ENCODE results near the gene TSPEAR. TPM values are rescaled to one million over a fixed set of nuclear protein-coding genes. Genes with fewer than 3 reads are reported as not detected.

TSPEAR gene
- polyA plus RNA-seq, 1 experiment = not detected

GRCh38 chr21:44456915-44457736, 254.2 kb downstream of the TSPEAR start:
- Histone ChIP-seq H3K4me3 (ENCODE audit: low read depth, low read length) (no peak overlapping the region), H3K36me3 (ENCODE audit: control insufficient read depth, insufficient read depth, low read length) (no peaks in the 10 kb centered on the region), H3K27me3 (ENCODE audit: control insufficient read depth, insufficient read depth, low read length) (no peaks in the 10 kb centered on the region)
- TF ChIP-seq CTCF (IDR thresholded peaks at IDR 0.05; ENCODE audit: insufficient read depth, low read depth, low read length) = no peak
- DNase-seq (ENCODE audit: low read depth) = no peak
- ChIA-PET POLR2A (no interaction called here), CTCF (interaction anchor here (1.3 kb wide), 1 partner anchor 23 kb away, joined by 5 read pairs; no protein-coding TSS in a partner anchor)

GRCh38 chr21:44456214-44456914, 255.0 kb downstream of the TSPEAR start:
- Histone ChIP-seq H3K27me3 (ENCODE audit: control insufficient read depth, insufficient read depth, low read length) (no peaks in the 10 kb centered on the region), H3K4me3 (ENCODE audit: low read depth, low read length) (peak overlapping the region; percentile 57), H3K36me3 (ENCODE audit: control insufficient read depth, insufficient read depth, low read length) (no peaks in the 10 kb centered on the region)
- CTCF ChIA-PET = interaction anchor here (0.9 to 1.3 kb wide), 2 partner anchors 7 to 24 kb away, joined by 3 to 5 read pairs; no protein-coding TSS in a partner anchor
- POLR2A ChIA-PET = no interaction called here
- no peak for TF ChIP-seq CTCF (IDR thresholded peaks at IDR 0.05; ENCODE audit: insufficient read depth, low read depth, low read length)
- no peak for DNase-seq (ENCODE audit: low read depth)

- Histone ChIP-seq H3K27me3 (ENCODE audit: control insufficient read depth, insufficient read depth, low read length) (no peaks in the 10 kb centered on the region), H3K36me3 (ENCODE audit: control insufficient read depth, insufficient read depth, low read length) (no peaks in the 10 kb centered on the region), H3K4me3 (ENCODE audit: low read depth, low read length) (peak overlapping the region; percentile 57)
- no peak for DNase-seq (ENCODE audit: low read depth)
- ChIA-PET POLR2A (no interaction called here), CTCF (interaction anchor here (0.9 to 1.3 kb wide), 2 partner anchors 8 to 24 kb away, joined by 3 to 5 read pairs; no protein-coding TSS in a partner anchor)
- peak; percentile 40 for TF ChIP-seq CTCF (IDR thresholded peaks at IDR 0.05; ENCODE audit: insufficient read depth, low read depth, low read length)
Observed at GRCh38 chr21:44455524-44456213, 255.7 kb downstream of the TSPEAR start.

- POLR2A ChIA-PET = no interaction called here
- peak; percentile 3 for DNase-seq (ENCODE audit: low read depth)
- Histone ChIP-seq H3K27me3 (ENCODE audit: control insufficient read depth, insufficient read depth, low read length) (no peaks in the 10 kb centered on the region), H3K36me3 (ENCODE audit: control insufficient read depth, insufficient read depth, low read length) (no peaks in the 10 kb centered on the region), H3K4me3 (ENCODE audit: low read depth, low read length) (peak within 1 kb of the TSS; percentile 57)
- no peak for TF ChIP-seq CTCF (IDR thresholded peaks at IDR 0.05; ENCODE audit: insufficient read depth, low read depth, low read length)
- CTCF ChIA-PET = no interaction called here
Observed at GRCh38 chr21:44454747-44455523, 256.4 kb downstream of the TSPEAR start, which contains the start of gene LRRC3. LRRC3 (plus strand) TSS chr21:44455510; CDS start chr21:44456645, 1,135 bp downstream.

All from BJ (cell line).